ENCODE measurements around the gene PSME3. TPM values are rescaled to one million over a fixed set of nuclear protein-coding genes. Genes with fewer than 3 reads are reported as not detected.

The PSME3 gene
- total RNA-seq, 2 donors from 2014 or later: 41.2 to 82.5 TPM

- no peaks in the 10 kb centered on the region for H3K27me3 ChIP-seq (replicated peaks; ENCODE audit: insufficient read depth)
- ATAC-seq (ENCODE audit: insufficient number of reproducible peaks, low FRiP score, low read depth): no peak
- no peak for DNase-seq (ENCODE audit: low spot score)
These were observed 824 bp upstream of the PSME3 start for GRCh38 chr17:42832213-42832933.

DNA sequence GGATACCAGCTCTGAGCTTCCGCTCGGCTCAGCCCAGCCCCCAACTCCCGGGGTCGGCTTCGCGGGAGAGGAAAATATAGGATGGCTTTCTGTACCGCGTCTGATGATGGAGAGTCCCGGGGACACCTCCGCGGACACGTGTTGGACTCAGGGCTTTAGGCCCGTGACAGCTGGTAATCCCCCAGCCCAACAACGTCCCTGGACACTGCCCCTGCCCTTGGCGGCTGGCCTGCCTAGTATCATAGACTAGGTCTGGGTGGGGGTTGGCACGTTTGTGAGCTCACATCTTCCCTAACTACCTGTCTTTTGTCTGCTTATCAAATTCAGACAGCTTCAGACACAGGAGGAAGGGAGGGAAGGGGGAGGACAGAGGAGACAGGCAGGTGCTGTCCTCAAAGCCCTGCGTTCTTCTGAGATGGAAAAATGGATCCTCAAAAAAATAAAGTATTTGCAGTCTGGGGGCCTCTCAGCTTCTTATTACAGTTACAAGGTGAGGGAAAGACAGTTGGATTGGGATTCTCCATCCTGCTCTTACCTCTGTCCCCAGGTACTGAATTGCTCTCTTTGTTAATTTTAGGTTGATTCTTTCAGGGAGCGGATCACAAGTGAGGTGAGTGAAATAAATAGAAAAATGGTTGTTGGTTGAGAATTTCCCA is 698 bp downstream of the PSME3 start:
- Histone ChIP-seq H3K4me1 (ENCODE audit: control insufficient read depth in 1 of 2, low read depth in 2 of 2) (peaks cover 9 to 20% of the 10 kb centered on the region in 2 donors), H3K36me3 (peaks cover 20% of the 10 kb centered on the region), H3K9me3 (no peaks in the 10 kb centered on the region), H3K27ac (peak overlapping the region; percentile 84 to 85), H3K4me3 (peak overlapping the region; percentile 96), H3K27me3 (replicated peaks; ENCODE audit: insufficient read depth) (no peaks in the 10 kb centered on the region)
- ATAC-seq (ENCODE audit: insufficient number of reproducible peaks, low FRiP score, low read depth) (no peak), DNase-seq (ENCODE audit: low spot score) (no peak)
- no peak for TF ChIP-seq CTCF (IDR thresholded peaks at IDR 0.05)

More at GRCh38 chr17:42832213-42832933, 824 bp upstream of the PSME3 start:
- H3K36me3 ChIP-seq: peaks cover 5% of the 10 kb centered on the region
- peak overlapping the region; percentile 84 to 85 for H3K27ac ChIP-seq
- H3K9me3 ChIP-seq: no peaks in the 10 kb centered on the region
- TF ChIP-seq CTCF (IDR thresholded peaks at IDR 0.05): no peak
- peak overlapping the region; percentile 96 for H3K4me3 ChIP-seq
- peaks cover 9 to 20% of the 10 kb centered on the region in 2 donors for H3K4me1 ChIP-seq (ENCODE audit: control insufficient read depth in 1 of 2, low read depth in 2 of 2)

GRCh38 chr17:42835732-42836131 is 2.5 kb downstream of the PSME3 start:
- Histone ChIP-seq H3K36me3 (peaks cover 38% of the 10 kb centered on the region), H3K9me3 (no peaks in the 10 kb centered on the region), H3K27me3 (replicated peaks; ENCODE audit: insufficient read depth) (no peaks in the 10 kb centered on the region), H3K27ac (no peak overlapping the region), H3K4me1 (ENCODE audit: control insufficient read depth in 1 of 2, low read depth in 2 of 2) (peaks cover 9 to 20% of the 10 kb centered on the region in 2 donors), H3K4me3 (no peak overlapping the region)
- DNase-seq (ENCODE audit: low spot score): no peak
- no peak for TF ChIP-seq CTCF (IDR thresholded peaks at IDR 0.05)
- ATAC-seq (ENCODE audit: insufficient number of reproducible peaks, low FRiP score, low read depth): no peak

DNA sequence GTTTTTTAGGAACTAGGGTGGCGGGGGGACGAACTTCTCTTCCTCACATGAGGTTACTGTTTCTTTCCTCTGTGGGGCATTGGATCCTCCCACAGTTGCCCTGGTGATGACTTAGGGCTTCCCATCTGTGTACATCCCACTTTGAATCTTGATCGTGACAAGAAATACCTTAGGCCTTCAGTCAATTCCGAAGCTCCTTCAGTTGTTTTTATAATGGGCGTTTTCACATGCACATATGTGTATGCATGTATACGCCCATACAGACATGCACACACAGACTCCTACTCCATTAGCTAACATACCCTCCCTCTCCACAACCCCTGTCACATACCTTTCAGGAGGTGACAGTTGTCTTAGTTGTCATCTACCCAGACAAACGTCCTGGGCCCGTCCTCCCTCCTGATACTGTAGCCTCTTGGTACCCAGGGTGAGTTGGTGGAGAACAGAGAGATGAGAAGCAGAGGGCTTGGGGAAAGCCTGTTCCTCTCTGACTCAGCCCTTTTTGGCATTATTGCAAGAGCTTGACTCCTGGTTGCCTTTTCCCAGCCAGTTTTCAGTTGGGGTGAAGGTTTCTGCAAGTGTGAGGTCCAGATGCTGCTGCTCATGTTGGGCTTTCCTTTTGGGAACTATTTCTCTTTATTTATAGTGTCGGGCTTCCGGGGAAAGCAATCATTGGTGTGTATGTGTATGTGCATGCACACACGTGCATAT is 8.9 kb downstream of the PSME3 start:
- Histone ChIP-seq H3K4me3 (no peak overlapping the region), H3K27me3 (replicated peaks; ENCODE audit: insufficient read depth) (no peaks in the 10 kb centered on the region), H3K27ac (no peak overlapping the region), H3K4me1 (ENCODE audit: control insufficient read depth in 1 of 2, low read depth in 2 of 2) (peaks cover 0 to 9% of the 10 kb centered on the region in 2 donors), H3K9me3 (no peaks in the 10 kb centered on the region), H3K36me3 (peaks cover 65% of the 10 kb centered on the region)
- ATAC-seq (ENCODE audit: insufficient number of reproducible peaks, low FRiP score, low read depth) (no peak), DNase-seq (ENCODE audit: low spot score) (no peak)
- TF ChIP-seq CTCF (IDR thresholded peaks at IDR 0.05): no peak

DNA sequence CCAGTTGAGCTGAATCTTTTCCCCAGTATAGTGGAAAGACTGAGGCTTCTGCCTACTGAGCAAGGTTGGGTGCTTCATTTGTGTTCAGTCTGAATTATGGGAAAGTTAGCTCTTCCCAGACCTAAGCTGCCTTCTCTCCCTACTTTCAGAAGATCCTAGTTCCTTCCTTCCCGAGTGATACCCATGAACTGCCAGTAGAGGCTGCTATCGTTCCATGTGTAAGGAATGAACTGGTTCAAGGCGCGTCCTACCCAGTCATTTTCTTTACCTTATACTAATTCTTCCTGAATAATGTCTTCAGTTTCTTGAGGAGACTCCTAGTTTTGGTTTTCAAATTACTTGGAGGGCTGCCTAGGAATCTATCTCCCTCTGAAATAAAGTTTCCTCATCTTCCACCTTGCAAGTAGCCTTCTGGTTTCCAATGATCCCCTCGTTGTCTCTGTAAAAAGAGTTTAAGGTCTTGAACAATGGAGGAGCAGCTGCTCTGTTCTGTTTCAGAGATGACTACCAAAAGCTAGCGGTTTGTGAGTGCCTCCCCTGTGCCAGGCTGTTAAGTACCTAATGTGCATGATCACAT is 10.2 kb downstream of the PSME3 start:
- ATAC-seq (ENCODE audit: insufficient number of reproducible peaks, low FRiP score, low read depth): peak; percentile 52
- peak; percentile 91 for TF ChIP-seq CTCF (IDR thresholded peaks at IDR 0.05)
- peaks cover 53% of the 10 kb centered on the region for H3K36me3 ChIP-seq
- peak overlapping the region in 1 of 2 donors; percentile 16 for H3K27ac ChIP-seq
- no peak for DNase-seq (ENCODE audit: low spot score)
- peaks cover 0 to 13% of the 10 kb centered on the region in 2 donors for H3K4me1 ChIP-seq (ENCODE audit: control insufficient read depth in 1 of 2, low read depth in 2 of 2)
- no peak overlapping the region for H3K4me3 ChIP-seq
- H3K27me3 ChIP-seq (replicated peaks; ENCODE audit: insufficient read depth): no peaks in the 10 kb centered on the region
- H3K9me3 ChIP-seq: no peaks in the 10 kb centered on the region
